Keratinocyte (primary cell): Measurements from ENCODE around the gene SIGLEC1. TPM values are rescaled to one million over a fixed set of nuclear protein-coding genes. Genes with fewer than 3 reads are reported as not detected.

Experiments
- DNase-seq: peaks from one replicate; pipeline ENCODE4 v3.0.0-alpha.2; 2011; ENCODE audit warnings: low read depth, missing footprints, low spot score
- FAIRE-seq: peaks from 2 replicates; lab custom pipeline; 2011; peaks lifted over from hg19 to GRCh38; lab: Jason Lieb, UNC
- H2AFZ ChIP-seq: 2 replicates; pipeline ENCODE4 v1.6.0; 2012; ENCODE audit warnings: low read length, control low read depth, inconsistent platforms; ENCODE audit not compliant: control insufficient read depth
- H3K27ac ChIP-seq: 2 replicates; pipeline ENCODE4 v1.5.1; 2011; ENCODE audit warnings: low read length; ENCODE audit not compliant: control insufficient read depth, insufficient read depth
- H3K27me3 ChIP-seq: 3 replicates; pipeline ENCODE4 v1.6.0; 2011; ENCODE audit warnings: low read length; ENCODE audit not compliant: control insufficient read depth, insufficient read depth; ENCODE audit errors: extremely low read depth
- H3K36me3 ChIP-seq, 2 experiments: 2 replicates in 1 of 2; 3 replicates in 1 of 2; pipeline ENCODE4 v1.5.1; 2011; ENCODE audit warnings: low read length in 2 of 2, mild to moderate bottlenecking in 1 of 2; ENCODE audit not compliant: control insufficient read depth in 2 of 2, insufficient read depth in 2 of 2; ENCODE audit errors: extremely low read depth in 1 of 2
- H3K4me1 ChIP-seq: 3 replicates; pipeline ENCODE4 v1.5.1; 2011; ENCODE audit warnings: low read length; ENCODE audit not compliant: control insufficient read depth, insufficient read depth; ENCODE audit errors: extremely low read depth
- H3K4me2 ChIP-seq: 3 replicates; pipeline ENCODE4 v1.6.0; 2011; ENCODE audit warnings: low read depth, low read length; ENCODE audit not compliant: control insufficient read depth, insufficient read depth; ENCODE audit errors: extremely low read depth
- H3K4me3 ChIP-seq, 3 experiments: fragments of 200-600 bp in 1 of 3; sonication (generic) in 1 of 3; 2 replicates in 2 of 3; 3 replicates in 1 of 3; pipeline ENCODE4 v1.5.1; 2011 to 2016; ENCODE audit warnings: low read length in 3 of 3, mild to moderate bottlenecking in 3 of 3, control low read depth in 2 of 3, inconsistent platforms in 1 of 3, low read depth in 1 of 3, mixed read lengths in 1 of 3, mixed run types in 1 of 3, moderate library complexity in 1 of 3; ENCODE audit not compliant: control insufficient read depth in 2 of 3, insufficient read depth in 2 of 3; ENCODE audit errors: extremely low read depth in 1 of 3
- H3K79me2 ChIP-seq: 2 replicates; pipeline ENCODE4 v1.6.0; 2012; ENCODE audit warnings: low read length; ENCODE audit not compliant: control insufficient read depth, insufficient read depth
- H3K9ac ChIP-seq: 3 replicates; pipeline ENCODE4 v1.6.0; 2011; ENCODE audit warnings: low read length; ENCODE audit not compliant: control insufficient read depth, insufficient read depth; ENCODE audit errors: extremely low read depth
- H3K9me1 ChIP-seq: 3 replicates; pipeline ENCODE4 v1.6.0; 2011; ENCODE audit warnings: low read length; ENCODE audit not compliant: control insufficient read depth, insufficient read depth; ENCODE audit errors: extremely low read depth
- H3K9me3 ChIP-seq: 2 replicates; pipeline ENCODE4 v1.5.1; 2012; ENCODE audit warnings: low read depth, low read length; ENCODE audit not compliant: control insufficient read depth
- H4K20me1 ChIP-seq: 3 replicates; pipeline ENCODE4 v1.6.0; 2011; ENCODE audit warnings: low read length; ENCODE audit not compliant: control insufficient read depth, insufficient read depth; ENCODE audit errors: extremely low read depth
- EZH2 ChIP-seq: IDR thresholded peaks from one replicate; pipeline ENCODE4 v1.6.1; 2012; ENCODE audit warnings: inconsistent platforms, mild to moderate bottlenecking, low read length, moderate library complexity
- dilution Hi-C: fragments of 300-500 bp; cut with MboI; formaldehyde crosslinking; loops from one replicate; pipeline ENCODE4 v1.7.0; 2020; ENCODE audit warnings: low sequenced_read_pairs; ENCODE audit not compliant: extremely low pct_ligation_motif_present
- polyA plus RNA-seq, 5 experiments: library from polyadenylated mRNA; depleted of rRNA in 3 of 5; stranded (reverse) in 3 of 5; stranded (forward) in 1 of 5; unstranded in 1 of 5; fragments of >200 nt; gene quantifications; 1 replicate in 1 of 5; 2 replicates in 3 of 5; 3 replicates in 1 of 5; pipeline versions ENCODE4 v1.2.1 to v1.2.3, GENCODE V29; 2011 to 2012; ENCODE audit warnings: missing spikeins in 2 of 5, low read depth in 1 of 5, low replicate concordance in 1 of 5
- TF ChIP-seq, protein P1 (sequence below), 3 experiments: IDR thresholded peaks in 1 of 3; conservative IDR thresholded peaks in 1 of 3; optimal IDR thresholded peaks in 1 of 3; 2 replicates in 2 of 3; 3 replicates in 1 of 3; pipeline versions ENCODE3 to v1.5.1; 2011; ENCODE audit warnings: low read length in 3 of 3, mild to moderate bottlenecking in 3 of 3, moderate library complexity in 2 of 3, control low read depth in 1 of 3, inconsistent platforms in 1 of 3; ENCODE audit not compliant: insufficient read depth in 2 of 3; ENCODE audit errors: extremely low read depth in 1 of 3

SIGLEC1 gene
- polyA plus RNA-seq, 1 donor (not counting 4 experiments of a cell fraction or from before 2014, with no cell fraction given): not detected

DNA sequence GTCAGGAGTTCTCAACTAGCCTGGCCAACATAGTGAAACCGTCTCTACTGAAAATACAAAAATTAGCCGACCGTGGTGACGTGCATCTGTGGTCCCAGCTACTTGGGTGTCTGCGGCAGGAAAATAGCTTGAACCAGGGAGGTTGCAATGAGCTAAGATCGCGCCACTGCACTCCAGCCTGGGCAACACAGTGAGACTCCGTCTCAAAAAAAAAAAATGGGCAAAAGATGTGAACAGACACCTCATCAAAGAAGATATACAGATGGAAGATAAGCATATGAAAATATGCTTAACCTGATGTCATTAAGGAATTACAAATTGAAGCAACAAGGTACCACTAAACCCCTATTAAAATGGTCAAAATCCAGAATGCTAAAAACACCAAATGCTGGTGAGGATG is 10.9 kb upstream of the SIGLEC1 start:
- DNase-seq (no peak), FAIRE-seq (no peak)
- TF ChIP-seq, protein P1, sequence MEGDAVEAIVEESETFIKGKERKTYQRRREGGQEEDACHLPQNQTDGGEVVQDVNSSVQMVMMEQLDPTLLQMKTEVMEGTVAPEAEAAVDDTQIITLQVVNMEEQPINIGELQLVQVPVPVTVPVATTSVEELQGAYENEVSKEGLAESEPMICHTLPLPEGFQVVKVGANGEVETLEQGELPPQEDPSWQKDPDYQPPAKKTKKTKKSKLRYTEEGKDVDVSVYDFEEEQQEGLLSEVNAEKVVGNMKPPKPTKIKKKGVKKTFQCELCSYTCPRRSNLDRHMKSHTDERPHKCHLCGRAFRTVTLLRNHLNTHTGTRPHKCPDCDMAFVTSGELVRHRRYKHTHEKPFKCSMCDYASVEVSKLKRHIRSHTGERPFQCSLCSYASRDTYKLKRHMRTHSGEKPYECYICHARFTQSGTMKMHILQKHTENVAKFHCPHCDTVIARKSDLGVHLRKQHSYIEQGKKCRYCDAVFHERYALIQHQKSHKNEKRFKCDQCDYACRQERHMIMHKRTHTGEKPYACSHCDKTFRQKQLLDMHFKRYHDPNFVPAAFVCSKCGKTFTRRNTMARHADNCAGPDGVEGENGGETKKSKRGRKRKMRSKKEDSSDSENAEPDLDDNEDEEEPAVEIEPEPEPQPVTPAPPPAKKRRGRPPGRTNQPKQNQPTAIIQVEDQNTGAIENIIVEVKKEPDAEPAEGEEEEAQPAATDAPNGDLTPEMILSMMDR (optimal IDR thresholded peaks at IDR 0.05 in 1 of 3, IDR thresholded peaks at IDR 0.05 in 1 of 3, conservative IDR thresholded peaks at IDR 0.05 in 1 of 3; ENCODE audit: extremely low read depth in 1 of 3, insufficient read depth in 2 of 3, low read length in 3 of 3): no peak
- no peak for TF ChIP-seq EZH2
- Histone ChIP-seq H3K9me1 (no peaks in the 10 kb centered on the region), H3K27ac (no peak overlapping the region), H3K4me2 (no peak overlapping the region), H3K9me3 (no peaks in the 10 kb centered on the region), H3K79me2 (no peaks in the 10 kb centered on the region), H3K4me1 (peaks cover 13% of the 10 kb centered on the region), H2AFZ (no peak overlapping the region), H3K36me3 (no peaks in the 10 kb centered on the region), H3K9ac (no peak overlapping the region), H3K27me3 (no peaks in the 10 kb centered on the region), H3K4me3 (no peak overlapping the region), H4K20me1 (no peaks in the 10 kb centered on the region)
- dilution Hi-C loops: no loop called here

DNA sequence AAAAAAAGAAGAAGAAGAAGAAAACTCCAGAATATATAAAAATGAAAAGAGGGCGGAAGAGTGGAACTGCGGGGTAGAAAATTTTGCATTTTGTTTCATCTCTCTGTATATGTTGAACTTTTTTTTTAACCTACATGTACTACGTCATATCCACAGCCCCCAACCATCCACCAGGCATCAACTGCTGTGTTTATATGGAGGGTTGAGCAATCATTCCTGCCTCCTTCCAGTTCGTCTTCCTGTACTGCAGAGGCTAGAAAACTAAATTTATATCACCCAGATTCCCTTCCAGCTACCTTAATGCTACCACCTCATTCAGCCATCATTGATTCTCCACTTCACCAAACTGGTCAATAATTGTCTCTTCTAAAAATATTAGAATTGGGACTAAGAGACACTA is 9.5 kb upstream of the SIGLEC1 start:
- no peak for FAIRE-seq
- H3K36me3 ChIP-seq: no peaks in the 10 kb centered on the region
- TF ChIP-seq, protein P1 (optimal IDR thresholded peaks at IDR 0.05 in 1 of 3, IDR thresholded peaks at IDR 0.05 in 1 of 3, conservative IDR thresholded peaks at IDR 0.05 in 1 of 3; ENCODE audit: extremely low read depth in 1 of 3, insufficient read depth in 2 of 3, low read length in 3 of 3): no peak
- no peak for TF ChIP-seq EZH2

More for the DNA sequence above, 9.5 kb upstream of the SIGLEC1 start:
- Histone ChIP-seq H3K79me2 (no peaks in the 10 kb centered on the region), H3K9ac (no peak overlapping the region), H3K4me1 (no peaks in the 10 kb centered on the region), H3K27ac (no peak overlapping the region), H3K9me3 (no peaks in the 10 kb centered on the region), H3K4me3 (no peak overlapping the region), H3K4me2 (no peak overlapping the region), H2AFZ (no peak overlapping the region), H4K20me1 (no peaks in the 10 kb centered on the region), H3K27me3 (no peaks in the 10 kb centered on the region), H3K9me1 (no peaks in the 10 kb centered on the region)
- DNase-seq: no peak
- dilution Hi-C loops: no loop called here
